ENCODE measurements around the gene CALCB. TPM values are rescaled to one million over a fixed set of nuclear protein-coding genes. Genes with fewer than 3 reads are reported as not detected.
A peak's percentile ranks its signal among the peaks of the same experiment; 100 is the strongest.

The CALCB gene
- total RNA-seq, 2 experiments from 2014 or later: 0.91 to 1.4 TPM

DNA sequence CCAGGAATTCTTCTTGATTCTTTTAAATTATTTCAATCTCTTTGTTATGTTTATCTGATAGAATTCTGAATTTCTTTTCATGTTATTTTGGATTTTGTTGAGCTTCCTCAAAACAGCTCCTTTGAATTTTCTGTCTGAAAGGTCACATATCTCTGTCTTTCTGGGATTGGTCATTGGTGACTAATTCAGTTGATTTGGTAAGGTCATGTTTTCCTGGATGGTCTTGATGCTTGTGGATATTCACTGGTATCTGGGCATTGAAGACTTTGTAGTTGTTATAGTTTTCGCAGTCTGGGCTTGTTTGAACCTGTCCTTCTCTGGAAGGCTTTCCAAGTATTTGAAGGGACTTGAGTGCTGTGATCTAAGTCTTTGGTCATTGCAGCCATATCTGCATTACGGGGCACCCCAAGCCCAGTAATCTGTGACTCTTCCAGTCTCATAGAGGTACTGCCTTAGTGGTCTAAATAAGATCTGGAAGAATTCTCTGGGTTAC is 22.4 kb downstream of the CALCB start:
- ATAC-seq: no peak
- DNase-seq: no peak
- no peaks in the 10 kb centered on the region for H3K36me3 Mint-ChIP-seq
- H3K4me3 Mint-ChIP-seq: no peak overlapping the region
- peaks cover 11% of the 10 kb centered on the region for H3K4me1 Mint-ChIP-seq
- H3K27ac Mint-ChIP-seq: no peak overlapping the region
- peaks cover 23% of the 10 kb centered on the region for H3K27me3 Mint-ChIP-seq
- no peaks in the 10 kb centered on the region for H3K9me3 Mint-ChIP-seq (ENCODE audit: low read depth)
- CTCF ChIA-PET: interaction anchor here (1.2 to 2.1 kb wide), 3 partner anchors 10 to 64 kb away, joined by 3 to 6 read pairs (median 3); no protein-coding TSS in a partner anchor

DNA sequence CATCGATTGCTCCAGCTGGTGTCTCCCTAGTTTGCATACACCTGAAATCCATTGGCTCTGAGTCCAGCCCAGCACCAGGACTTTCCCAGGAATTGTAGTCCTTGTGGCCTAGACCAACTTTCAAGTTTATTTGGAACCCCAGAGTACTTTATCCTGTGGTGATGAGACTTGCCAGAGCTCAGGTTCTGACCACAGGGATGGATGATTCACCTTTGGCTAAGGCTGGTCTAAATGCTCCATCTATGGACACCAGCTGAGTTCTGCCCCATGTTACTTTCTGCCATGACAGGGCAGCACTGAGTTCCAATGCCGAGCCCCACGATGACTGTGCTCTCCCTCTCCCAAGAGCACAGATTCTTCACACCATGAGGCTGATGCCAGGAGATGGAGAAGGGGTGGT is 24.0 kb downstream of the CALCB start:
- Mint-ChIP-seq H3K4me1 (peaks cover 13% of the 10 kb centered on the region), H3K9me3 (ENCODE audit: low read depth) (no peaks in the 10 kb centered on the region), H3K27ac (no peak overlapping the region), H3K4me3 (no peak overlapping the region), H3K27me3 (peaks cover 23% of the 10 kb centered on the region), H3K36me3 (no peaks in the 10 kb centered on the region)
- CTCF ChIA-PET: interaction anchor here (0.9 to 2.1 kb wide), 2 partner anchors 62 to 189 kb away, joined by 4 to 6 read pairs; no protein-coding TSS in a partner anchor
- DNase-seq (no peak), ATAC-seq (no peak)

DNA sequence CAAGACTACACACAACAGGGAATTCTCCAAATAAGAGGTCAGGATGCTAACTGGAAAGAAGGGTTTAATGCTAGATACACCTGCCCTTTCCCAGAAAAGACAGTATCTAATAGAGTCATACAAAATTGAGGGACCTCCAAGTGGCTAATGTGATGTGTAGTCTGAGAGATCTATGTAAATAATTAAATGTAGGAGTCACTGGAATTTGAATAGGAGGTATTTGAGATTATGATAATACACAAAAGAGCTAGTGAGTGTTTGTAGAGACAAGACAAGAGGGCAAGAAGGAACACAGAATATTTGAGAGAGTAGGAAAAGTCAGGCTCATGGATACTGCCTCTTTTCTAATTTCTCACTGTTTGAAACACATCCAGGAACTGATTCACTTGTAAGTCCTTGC is 25.9 kb downstream of the CALCB start:
- Mint-ChIP-seq H3K36me3 (no peaks in the 10 kb centered on the region), H3K27ac (no peak overlapping the region), H3K4me1 (peaks cover 2% of the 10 kb centered on the region), H3K9me3 (ENCODE audit: low read depth) (no peaks in the 10 kb centered on the region), H3K27me3 (peaks cover 29% of the 10 kb centered on the region), H3K4me3 (no peak overlapping the region)
- ATAC-seq (no peak), DNase-seq (no peak)
- CTCF ChIA-PET: interaction anchor here (0.7 to 5.8 kb wide), 9 partner anchors 11 to 192 kb away, joined by 3 to 59 read pairs (median 15); partner anchors contain the start of gene INSC

DNA sequence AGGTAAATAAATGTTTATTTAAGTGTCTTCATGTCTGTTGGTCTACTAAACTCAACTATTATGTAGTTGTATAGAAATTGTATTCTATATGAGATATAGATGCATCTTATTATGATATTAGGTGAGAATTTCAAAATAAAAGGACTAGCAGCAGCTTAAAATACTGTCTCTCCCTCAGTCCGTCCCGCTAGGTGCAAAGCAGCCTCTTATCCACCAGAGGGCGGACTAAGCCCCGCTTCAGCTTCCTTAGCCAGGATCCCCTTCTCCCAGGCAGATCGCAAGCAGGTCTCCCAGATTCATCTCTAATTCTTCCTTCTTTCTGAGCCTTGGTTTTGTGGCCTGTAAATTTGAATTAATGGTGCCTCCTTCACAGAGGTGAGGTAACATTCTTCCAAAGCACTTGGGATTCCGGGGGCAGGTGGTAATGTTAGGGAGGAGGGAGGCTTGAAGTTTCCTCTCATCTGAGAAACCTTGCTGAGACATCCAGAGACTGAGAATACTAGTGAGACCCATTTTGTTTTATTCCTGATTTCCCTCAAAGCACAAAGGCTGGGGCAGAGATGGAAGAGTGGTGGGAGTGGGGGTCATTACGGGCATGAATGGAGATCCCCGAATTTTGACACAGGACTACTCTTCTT is 27.8 kb downstream of the CALCB start:
- peaks cover 29% of the 10 kb centered on the region for H3K27me3 Mint-ChIP-seq
- ATAC-seq (peak; percentile 80), DNase-seq (peak; percentile 71)
- H3K4me3 Mint-ChIP-seq: no peak overlapping the region
- no peaks in the 10 kb centered on the region for H3K36me3 Mint-ChIP-seq
- no peak overlapping the region for H3K27ac Mint-ChIP-seq
- peaks cover 6% of the 10 kb centered on the region for H3K4me1 Mint-ChIP-seq
- H3K9me3 Mint-ChIP-seq (ENCODE audit: low read depth): no peaks in the 10 kb centered on the region
- CTCF ChIA-PET: interaction anchor here (0.6 to 5.8 kb wide), 28 partner anchors 9 to 1358 kb away, joined by 3 to 59 read pairs (median 4); partner anchors contain the start of genes CALCB and INSC

DNA sequence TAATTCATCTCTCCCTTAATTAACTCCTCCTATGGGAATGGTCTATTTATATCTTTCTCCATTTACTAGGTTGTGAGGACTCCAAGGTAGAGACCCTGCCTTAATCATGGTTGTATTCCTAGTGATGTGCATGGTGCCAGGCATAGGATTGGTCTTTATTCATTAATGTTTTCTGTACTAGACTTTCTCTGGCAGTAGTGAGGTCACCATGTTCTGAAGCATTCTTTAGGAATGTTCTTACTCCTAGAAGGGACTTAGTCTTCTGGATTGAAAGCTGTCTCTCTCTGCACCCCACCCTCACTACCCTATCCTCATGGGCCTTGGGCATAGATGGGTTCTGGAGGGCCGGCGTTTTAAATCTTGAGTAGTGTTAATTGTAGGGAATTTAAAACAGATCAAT is 30.8 kb downstream of the CALCB start:
- H3K36me3 Mint-ChIP-seq: no peaks in the 10 kb centered on the region
- ATAC-seq: no peak
- peaks cover 18% of the 10 kb centered on the region for H3K4me1 Mint-ChIP-seq
- H3K27me3 Mint-ChIP-seq: peaks cover 14% of the 10 kb centered on the region
- no peak for DNase-seq
- CTCF ChIA-PET: interaction anchor here (1.5 to 5.8 kb wide), 3 partner anchors 28 to 196 kb away, joined by 5 to 59 read pairs (median 5); no protein-coding TSS in a partner anchor
- H3K9me3 Mint-ChIP-seq (ENCODE audit: low read depth): no peaks in the 10 kb centered on the region
- H3K4me3 Mint-ChIP-seq: no peak overlapping the region
- no peak overlapping the region for H3K27ac Mint-ChIP-seq

DNA sequence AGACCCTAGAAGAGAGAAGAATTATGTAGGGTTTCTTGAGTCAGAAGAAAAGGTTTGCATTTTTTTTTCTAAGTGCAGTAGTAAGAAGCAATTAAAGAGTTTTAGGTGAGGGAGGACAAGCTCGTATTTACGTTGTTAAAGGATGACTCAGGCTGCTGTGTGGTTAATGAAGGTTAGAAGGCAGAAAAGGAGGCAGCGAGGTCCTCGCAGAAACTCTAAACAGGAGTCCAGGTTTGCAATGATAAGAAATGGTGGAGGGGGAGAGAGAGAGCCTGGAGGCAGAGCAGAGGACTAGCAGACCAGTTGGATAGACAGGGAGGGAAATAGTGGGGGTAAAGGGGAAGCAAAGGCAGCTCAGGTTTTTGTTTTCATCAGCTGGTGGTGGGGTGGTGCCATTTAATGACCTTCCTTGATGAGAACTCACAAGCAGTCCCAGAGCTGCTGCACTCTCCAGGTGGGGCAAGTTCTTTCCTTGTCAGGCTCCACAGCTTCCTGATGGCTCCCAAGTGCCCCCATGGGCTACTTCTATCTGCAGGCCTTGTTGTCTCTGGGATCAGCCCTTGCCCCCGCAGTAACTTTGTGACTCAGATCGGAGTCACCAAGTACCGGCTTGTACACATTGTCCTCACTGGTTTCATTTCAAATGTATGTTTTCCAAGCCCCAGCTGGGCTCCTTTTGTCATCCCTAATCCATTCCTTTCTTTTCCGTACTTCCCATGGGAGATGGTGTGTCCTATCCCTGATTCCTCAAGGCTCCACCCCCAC is 33.0 kb downstream of the CALCB start:
- H3K36me3 Mint-ChIP-seq: no peaks in the 10 kb centered on the region
- H3K4me3 Mint-ChIP-seq: no peak overlapping the region
- no peaks in the 10 kb centered on the region for H3K9me3 Mint-ChIP-seq (ENCODE audit: low read depth)
- DNase-seq (no peak), ATAC-seq (no peak)
- peaks cover 16% of the 10 kb centered on the region for H3K4me1 Mint-ChIP-seq
- H3K27me3 Mint-ChIP-seq: peaks cover 5% of the 10 kb centered on the region
- no peak overlapping the region for H3K27ac Mint-ChIP-seq
- CTCF ChIA-PET: interaction anchor here (1.1 to 1.6 kb wide), 2 partner anchors 10 to 15 kb away, joined by 3 read pairs; no protein-coding TSS in a partner anchor

DNA sequence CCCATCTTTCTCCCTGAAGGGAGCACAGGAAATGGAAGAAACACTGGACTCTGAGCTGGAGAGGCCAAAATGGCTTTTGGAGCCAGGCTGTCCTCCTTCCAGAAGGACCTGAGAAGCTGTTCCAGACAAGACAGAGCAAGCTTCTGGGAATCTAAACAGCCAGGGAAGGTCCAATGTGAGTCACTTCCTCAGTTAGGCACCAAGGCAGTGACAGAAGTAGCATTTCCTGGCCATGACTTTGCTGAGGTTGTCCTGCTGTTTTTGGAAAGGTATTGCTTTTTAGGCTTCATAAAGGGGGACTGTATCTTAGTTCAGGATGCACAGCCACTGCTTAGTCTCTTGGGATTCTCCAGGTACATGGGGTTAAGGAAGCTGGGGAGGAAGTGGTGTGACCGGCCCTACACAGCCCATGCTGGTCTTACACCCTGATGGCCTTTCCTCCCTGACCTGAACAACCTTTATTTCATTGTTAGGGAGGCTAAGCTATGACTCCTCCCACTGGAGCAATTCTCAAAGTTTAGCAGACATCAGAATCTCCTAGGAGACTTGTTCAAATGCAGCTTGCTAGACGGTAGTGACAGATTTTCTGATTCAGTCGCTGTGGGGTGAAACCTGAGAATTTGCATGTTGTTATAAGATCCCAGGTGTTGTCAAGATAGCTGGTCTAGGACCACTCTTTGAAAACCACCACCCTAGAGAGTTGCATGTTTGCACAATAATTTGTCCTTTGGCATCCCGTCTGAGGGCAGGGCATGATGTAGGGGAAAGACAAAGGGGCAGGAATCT is 34.5 kb downstream of the CALCB start:
- Mint-ChIP-seq H3K36me3 (no peaks in the 10 kb centered on the region), H3K9me3 (ENCODE audit: low read depth) (no peaks in the 10 kb centered on the region), H3K4me3 (no peak overlapping the region), H3K27ac (no peak overlapping the region), H3K27me3 (peaks cover 5% of the 10 kb centered on the region), H3K4me1 (peaks cover 16% of the 10 kb centered on the region)
- ATAC-seq (no peak), DNase-seq (no peak)
- CTCF ChIA-PET: no interaction called here

DNA sequence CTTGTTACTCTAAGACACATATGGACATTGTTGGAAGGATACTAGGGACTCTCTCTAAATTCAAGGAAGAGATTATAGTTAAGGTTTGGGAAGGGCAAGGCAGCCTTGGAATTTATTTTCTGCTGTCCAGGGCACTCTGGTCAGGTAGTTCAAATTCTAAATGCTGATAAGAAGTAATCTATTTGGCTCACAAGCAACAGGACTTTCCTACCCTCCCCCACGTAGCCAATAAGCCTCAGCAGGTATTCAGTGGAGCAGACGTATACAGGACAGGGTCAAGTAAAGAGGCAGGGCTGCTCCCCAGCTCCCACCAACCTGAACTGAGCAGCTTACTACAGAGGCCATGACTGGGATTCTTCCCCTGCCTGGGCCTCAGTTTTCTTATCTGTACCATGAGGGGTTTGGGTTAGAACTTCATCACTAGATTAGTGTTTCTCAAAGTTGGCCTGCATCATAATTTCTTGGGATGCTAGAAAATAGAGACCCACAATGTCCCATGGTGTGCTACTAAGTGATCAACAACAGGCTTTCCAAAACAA is 35.3 kb downstream of the CALCB start:
- Mint-ChIP-seq H3K27me3 (peaks cover 6% of the 10 kb centered on the region), H3K4me3 (no peak overlapping the region), H3K4me1 (peaks cover 23% of the 10 kb centered on the region), H3K36me3 (no peaks in the 10 kb centered on the region), H3K27ac (no peak overlapping the region), H3K9me3 (ENCODE audit: low read depth) (no peaks in the 10 kb centered on the region)
- DNase-seq (no peak), ATAC-seq (no peak)
- CTCF ChIA-PET: no interaction called here

DNA sequence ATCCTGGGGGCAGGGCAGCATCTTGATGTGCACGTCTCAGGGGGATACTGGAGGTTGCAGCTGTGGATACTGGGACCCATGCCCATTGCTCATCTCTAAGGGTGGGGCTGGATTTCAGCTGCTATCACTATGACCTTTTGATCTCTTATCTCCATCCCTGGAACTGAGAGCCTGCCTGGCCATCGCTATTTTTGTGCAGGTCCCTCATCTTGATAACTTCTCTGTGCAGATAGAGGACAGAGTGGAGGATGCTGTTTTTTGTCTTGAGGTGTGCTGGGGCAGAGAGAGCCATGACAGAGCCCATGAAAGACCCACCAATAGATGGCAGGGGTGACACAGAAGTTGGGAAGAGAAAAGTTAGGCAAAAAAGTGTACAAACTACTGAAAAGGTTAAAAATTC is 36.2 kb downstream of the CALCB start:
- Mint-ChIP-seq H3K4me1 (peaks cover 29% of the 10 kb centered on the region), H3K27ac (no peak overlapping the region), H3K36me3 (no peaks in the 10 kb centered on the region), H3K27me3 (peaks cover 10% of the 10 kb centered on the region), H3K4me3 (no peak overlapping the region), H3K9me3 (ENCODE audit: low read depth) (no peaks in the 10 kb centered on the region)
- DNase-seq (no peak), ATAC-seq (no peak)
- CTCF ChIA-PET: interaction anchor here (1.2 to 2.5 kb wide), 3 partner anchors 9 to 98 kb away, joined by 3 to 7 read pairs (median 4); no protein-coding TSS in a partner anchor

DNA sequence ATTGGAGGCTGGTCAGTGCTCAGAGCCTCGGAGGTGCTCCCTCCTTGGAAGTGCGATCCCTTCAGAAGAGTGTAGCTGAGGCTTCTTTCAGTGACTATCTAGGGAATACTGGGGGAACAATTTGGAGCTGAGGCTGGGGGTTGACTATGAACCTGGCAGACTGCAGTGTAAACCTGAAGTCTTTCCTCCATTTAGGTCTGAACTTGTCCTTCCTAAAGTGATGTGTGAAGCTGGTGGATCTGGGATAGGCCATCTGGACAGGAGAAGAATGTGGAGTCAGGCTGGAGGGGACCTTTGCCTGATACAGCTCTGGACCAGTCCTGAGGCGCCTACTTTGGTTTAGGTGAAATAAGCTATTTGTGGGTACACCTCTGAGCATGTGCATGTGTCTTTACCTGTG is 37.8 kb downstream of the CALCB start:
- ATAC-seq: no peak
- H3K27me3 Mint-ChIP-seq: peaks cover 25% of the 10 kb centered on the region
- H3K27ac Mint-ChIP-seq: no peak overlapping the region
- CTCF ChIA-PET: interaction anchor here (0.9 to 2.5 kb wide), 3 partner anchors 10 to 15 kb away, joined by 3 to 7 read pairs (median 5); no protein-coding TSS in a partner anchor
- H3K9me3 Mint-ChIP-seq (ENCODE audit: low read depth): no peaks in the 10 kb centered on the region
- no peak overlapping the region for H3K4me3 Mint-ChIP-seq
- H3K36me3 Mint-ChIP-seq: no peaks in the 10 kb centered on the region
- DNase-seq: no peak
- peaks cover 28% of the 10 kb centered on the region for H3K4me1 Mint-ChIP-seq

DNA sequence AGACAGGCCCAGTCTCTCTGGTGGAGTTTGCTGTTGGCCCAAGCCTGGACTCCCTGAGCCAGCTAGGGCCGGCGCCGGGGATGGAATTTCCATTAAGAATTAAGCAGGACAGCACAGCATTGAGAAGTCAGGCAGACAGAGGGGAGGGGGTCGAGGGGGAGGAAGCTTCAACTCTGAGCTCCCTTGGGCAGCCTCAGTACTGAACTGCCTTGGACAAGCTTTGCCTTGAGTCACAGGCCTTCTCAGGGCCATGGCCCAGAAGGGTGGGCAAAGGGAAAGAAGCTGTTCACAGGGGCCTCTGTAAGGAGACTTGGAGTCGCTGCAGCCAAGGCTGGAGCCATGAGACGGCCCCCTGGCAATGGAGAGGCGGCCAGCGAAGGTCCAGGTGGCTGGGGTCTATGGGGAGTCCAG is 38.7 kb downstream of the CALCB start:
- no peak overlapping the region for H3K27ac Mint-ChIP-seq
- ATAC-seq: no peak
- CTCF ChIA-PET: interaction anchor here (0.5 to 3.5 kb wide), 3 partner anchors 11 to 206 kb away, joined by 3 to 13 read pairs (median 4); no protein-coding TSS in a partner anchor
- no peak for DNase-seq
- peaks cover 30% of the 10 kb centered on the region for H3K27me3 Mint-ChIP-seq
- peaks cover 29% of the 10 kb centered on the region for H3K4me1 Mint-ChIP-seq
- no peaks in the 10 kb centered on the region for H3K9me3 Mint-ChIP-seq (ENCODE audit: low read depth)
- no peaks in the 10 kb centered on the region for H3K36me3 Mint-ChIP-seq
- H3K4me3 Mint-ChIP-seq: no peak overlapping the region

DNA sequence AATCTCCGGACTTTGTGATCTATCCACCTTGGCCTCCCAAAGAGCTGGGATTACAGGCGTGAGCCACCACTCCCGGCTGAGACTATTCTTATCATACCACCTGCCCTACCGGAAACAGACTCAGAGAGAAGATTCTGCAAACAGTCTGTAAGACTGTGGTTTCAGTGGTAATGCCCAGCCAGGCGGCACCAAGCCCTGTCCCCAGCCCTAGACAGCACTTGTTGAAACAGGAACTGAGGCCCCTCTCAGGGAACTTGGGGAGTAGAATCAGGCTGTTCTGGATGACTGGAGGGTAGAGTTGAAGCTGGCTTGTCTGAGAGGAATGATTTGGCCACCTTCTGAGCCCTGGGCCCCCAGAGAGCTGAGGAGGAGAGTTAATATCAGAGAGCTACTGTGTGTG is 40.0 kb downstream of the CALCB start:
- H3K4me3 Mint-ChIP-seq: no peak overlapping the region
- peak; percentile 57 for DNase-seq
- peak; percentile 52 for ATAC-seq
- H3K9me3 Mint-ChIP-seq (ENCODE audit: low read depth): no peaks in the 10 kb centered on the region
- H3K27me3 Mint-ChIP-seq: peaks cover 34% of the 10 kb centered on the region
- no peaks in the 10 kb centered on the region for H3K36me3 Mint-ChIP-seq
- H3K4me1 Mint-ChIP-seq: peaks cover 27% of the 10 kb centered on the region
- peak overlapping the region; percentile 16 for H3K27ac Mint-ChIP-seq
- CTCF ChIA-PET: interaction anchor here (3.5 kb wide), 1 partner anchor 13 kb away, joined by 13 read pairs; no protein-coding TSS in a partner anchor
